Measurements from ENCODE around the gene TOP3A.

GRCh38 chr17:18326039-18326438, 11.2 kb upstream of the TOP3A start:
- no peak for TF ChIP-seq CTCF (IDR thresholded peaks at IDR 0.05)
- no peak for TF ChIP-seq EZH2 (IDR thresholded peaks at IDR 0.05; ENCODE audit: borderline replicate concordance, insufficient read depth, low read depth, low read length, poor library complexity, severe bottlenecking)
